Type B pancreatic cell (in vitro differentiated cells): ENCODE data around the gene DLEC1. TPM values are rescaled to one million over a fixed set of nuclear protein-coding genes. Genes with fewer than 3 reads are reported as not detected.

Source experiments
- DNase-seq: peaks from one replicate; pipeline ENCODE4 v3.0.0; 2021; ENCODE audit warnings: mixed read lengths; ENCODE audit not compliant: unreplicated experiment; ENCODE audit errors: extremely low spot score
- H3K27ac Mint-ChIP-seq: 2 replicates; pipeline ENCODE4 v1.8.0; 2021; ENCODE audit warnings: mild to moderate bottlenecking, mixed read lengths
- H3K27me3 Mint-ChIP-seq: 2 replicates; pipeline ENCODE4 v1.8.0; 2021; ENCODE audit warnings: mixed read lengths
- H3K36me3 Mint-ChIP-seq: 2 replicates; pipeline ENCODE4 v1.8.0; 2021; ENCODE audit warnings: mixed read lengths
- H3K4me1 Mint-ChIP-seq: one replicate; pipeline ENCODE4 v1.8.0; 2021; ENCODE audit warnings: mixed read lengths; ENCODE audit not compliant: unreplicated experiment
- H3K4me3 Mint-ChIP-seq: 2 replicates; pipeline ENCODE4 v1.8.0; 2021; ENCODE audit warnings: mild to moderate bottlenecking, mixed read lengths
- H3K9me3 Mint-ChIP-seq: 2 replicates; pipeline ENCODE4 v1.8.0; 2021; ENCODE audit warnings: mixed read lengths
- CTCF ChIP-seq: fragments of 200-600 bp; sonication (generic); conservative IDR thresholded peaks from 2 replicates; pipeline ENCODE4 v1.5.0; 2021; ENCODE audit warnings: antibody characterized with exemption, mild to moderate bottlenecking
- total RNA-seq: library from RNA; stranded (reverse); gene quantifications from 2 replicates; pipeline ENCODE4 v1.2.1, GENCODE V29; 2021; ENCODE audit warnings: low replicate concordance

The DLEC1 gene
- total RNA-seq, 1 donor from 2014 or later = 3.2 TPM

- no peak for TF ChIP-seq CTCF
- Mint-ChIP-seq H3K27ac (no peak overlapping the region), H3K9me3 (no peaks in the 10 kb centered on the region), H3K36me3 (peaks cover 15% of the 10 kb centered on the region), H3K27me3 (no peaks in the 10 kb centered on the region), H3K4me1 (no peaks in the 10 kb centered on the region), H3K4me3 (no peak overlapping the region)
- peak; percentile 59 for DNase-seq
Measured at GRCh38 chr3:38121832-38122461, 82.9 kb downstream of the DLEC1 start.

GRCh38 chr3:38122712-38123290 lies 83.8 kb downstream of the DLEC1 start:
- Mint-ChIP-seq H3K4me3 (no peak overlapping the region), H3K36me3 (peaks cover 15% of the 10 kb centered on the region), H3K27ac (no peak overlapping the region), H3K9me3 (no peaks in the 10 kb centered on the region), H3K4me1 (no peaks in the 10 kb centered on the region), H3K27me3 (no peaks in the 10 kb centered on the region)
- DNase-seq = peak; percentile 48
- TF ChIP-seq CTCF = no peak

- peaks cover 18% of the 10 kb centered on the region for H3K36me3 Mint-ChIP-seq
- H3K27ac Mint-ChIP-seq = peak overlapping the region; percentile 54
- peak; percentile 43 for DNase-seq
- no peak overlapping the region for H3K4me3 Mint-ChIP-seq
- TF ChIP-seq CTCF = no peak
- no peaks in the 10 kb centered on the region for H3K9me3 Mint-ChIP-seq
- H3K27me3 Mint-ChIP-seq = no peaks in the 10 kb centered on the region
- no peaks in the 10 kb centered on the region for H3K4me1 Mint-ChIP-seq
Measured at GRCh38 chr3:38124324-38125122, 85.5 kb downstream of the DLEC1 start.

GRCh38 chr3:38125305-38126120 lies 86.5 kb downstream of the DLEC1 start:
- no peaks in the 10 kb centered on the region for H3K27me3 Mint-ChIP-seq
- TF ChIP-seq CTCF = no peak
- H3K4me3 Mint-ChIP-seq = no peak overlapping the region
- peak; percentile 55 for DNase-seq
- peaks cover 24% of the 10 kb centered on the region for H3K36me3 Mint-ChIP-seq
- H3K4me1 Mint-ChIP-seq = no peaks in the 10 kb centered on the region
- H3K27ac Mint-ChIP-seq = peak overlapping the region; percentile 54
- no peaks in the 10 kb centered on the region for H3K9me3 Mint-ChIP-seq

- peaks cover 24% of the 10 kb centered on the region for H3K36me3 Mint-ChIP-seq
- no peak overlapping the region for H3K4me3 Mint-ChIP-seq
- DNase-seq = peak; percentile 55
- no peaks in the 10 kb centered on the region for H3K9me3 Mint-ChIP-seq
- H3K27me3 Mint-ChIP-seq = no peaks in the 10 kb centered on the region
- no peaks in the 10 kb centered on the region for H3K4me1 Mint-ChIP-seq
- no peak overlapping the region for H3K27ac Mint-ChIP-seq
- no peak for TF ChIP-seq CTCF
Measured at GRCh38 chr3:38126121-38126892, 87.3 kb downstream of the DLEC1 start.
